Gastroesophageal sphincter (tissue), 4 donors: ENCODE results near the gene CDNF. TPM values are rescaled to one million over a fixed set of nuclear protein-coding genes. Genes with fewer than 3 reads are reported as not detected.

Experiments
- ATAC-seq: fragments of 150-250 bp; one replicate; pipeline ENCODE4 v1.9.1; 2016; ENCODE audit warnings: mild to moderate bottlenecking, moderate library complexity
- H3K27ac ChIP-seq, 4 donors: fragments of 200-600 bp; sonication (generic) in 3 of 4; 1 replicate in 3 of 4; 2 replicates in 1 of 4; pipeline ENCODE4 v1.5.1; 2016 to 2019
- H3K27me3 ChIP-seq: fragments of 200-600 bp; sonication (generic); one replicate; pipeline ENCODE4 v1.5.1; 2019
- H3K36me3 ChIP-seq, 2 donors: fragments of 200-600 bp; sonication (generic); one replicate each; pipeline ENCODE4 v1.5.1; 2019; ENCODE audit warnings: control low read depth in 1 of 2
- H3K4me1 ChIP-seq, 3 donors: fragments of 200-600 bp; sonication (generic); 1 replicate in 2 of 3; 2 replicates in 1 of 3; pipeline ENCODE4 v1.5.1; 2016 to 2019; ENCODE audit warnings: control low read depth in 2 of 3
- H3K4me3 ChIP-seq, 2 donors: fragments of 200-600 bp; sonication (generic); one replicate each; pipeline ENCODE4 v1.5.1; 2019; ENCODE audit warnings: mild to moderate bottlenecking in 1 of 2, moderate library complexity in 1 of 2
- H3K9me3 ChIP-seq, 3 donors: fragments of 200-600 bp; sonication (generic); one replicate each; pipeline ENCODE4 v1.5.1; 2017 to 2019; ENCODE audit warnings: control low read depth in 2 of 3
- EP300 ChIP-seq: sonication (generic); formaldehyde crosslinking; IDR thresholded peaks from one replicate; pipeline ENCODE4 v1.6.1; 2017; ENCODE audit warnings: antibody characterized with exemption, mild to moderate bottlenecking
- POLR2A ChIP-seq, 2 donors: fragments of 450-650 bp; IDR thresholded peaks; one replicate each; pipeline ENCODE4 v1.6.1; 2017; ENCODE audit warnings: antibody characterized with exemption in 2 of 2, mild to moderate bottlenecking in 2 of 2, moderate library complexity in 1 of 2
- POLR2AphosphoS5 ChIP-seq: sonication (generic); formaldehyde crosslinking; IDR thresholded peaks from one replicate; pipeline ENCODE4 v1.6.1; 2017; ENCODE audit warnings: antibody characterized with exemption
- WGBS, 2 donors: methylation state at CpG; one replicate each; pipeline ENCODE4 v1.1.5; 2018; ENCODE audit warnings: low coverage in 1 of 2; 5-methylcytosine and 5-hydroxymethylcytosine counted together
- total RNA-seq, 4 donors: library from RNA; depleted of rRNA; stranded (reverse); fragments of >200 nt; gene quantifications; one replicate each; pipeline ENCODE4 v1.1.0, GENCODE V29; 2016
- TF ChIP-seq, protein P1 (sequence below), 4 experiments: fragments of 200-600 bp in 2 of 4; fragments of 450-650 bp in 2 of 4; sonication (generic) in 1 of 4; IDR thresholded peaks; one replicate each; pipeline ENCODE4 v1.5.1; 2017 to 2019; ENCODE audit warnings: antibody characterized with exemption in 4 of 4, mild to moderate bottlenecking in 2 of 4, moderate library complexity in 2 of 4

CDNF gene
- total RNA-seq, 4 donors from 2014 or later, result 0.81 to 6.7 (median 2.3) TPM; not detected in 1

DNA sequence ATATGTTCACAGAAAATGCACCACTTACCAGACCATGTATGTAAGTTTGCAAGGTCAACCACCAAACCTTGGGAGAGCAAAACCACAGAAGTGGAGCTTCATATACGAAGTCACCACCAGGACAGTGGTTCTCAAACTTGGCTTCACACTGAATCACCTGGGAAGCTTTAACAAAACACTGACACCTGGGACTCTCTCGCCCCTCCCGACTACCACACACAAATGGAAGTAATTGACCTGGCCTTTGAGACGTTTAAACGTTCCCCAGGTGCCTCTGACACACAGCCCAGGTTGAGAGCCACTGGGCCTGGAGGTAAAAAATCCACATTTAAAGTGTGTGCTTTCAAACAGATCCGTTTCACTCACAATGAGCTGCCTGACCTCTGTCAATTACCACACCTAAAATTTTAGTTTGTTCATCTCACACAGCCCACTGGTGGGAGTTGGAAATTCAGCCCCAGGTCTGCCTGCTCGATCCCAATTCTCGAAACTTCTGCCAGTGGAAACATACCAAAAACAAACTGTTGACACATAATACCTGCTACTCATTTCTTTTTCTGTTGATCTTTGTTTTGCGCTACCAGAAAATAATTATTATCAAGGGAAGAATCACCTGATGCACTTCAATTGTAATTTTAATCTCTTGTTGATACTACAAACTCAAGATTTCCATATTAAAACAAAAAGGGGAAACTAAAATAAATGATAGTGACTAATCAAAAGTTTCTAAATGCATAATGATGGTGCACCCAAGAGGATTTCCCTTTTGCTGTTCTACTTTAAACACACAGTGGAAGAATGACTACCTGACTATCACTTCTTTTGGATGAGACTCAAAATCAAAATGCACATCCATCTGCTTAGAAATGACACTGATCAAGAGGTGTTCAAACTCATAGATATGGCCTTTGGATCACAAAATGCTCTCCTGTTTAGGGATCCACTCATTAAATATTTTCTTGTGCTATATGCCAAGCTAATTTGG lies 26.6 kb downstream of the CDNF start:
- TF ChIP-seq, protein P1, sequence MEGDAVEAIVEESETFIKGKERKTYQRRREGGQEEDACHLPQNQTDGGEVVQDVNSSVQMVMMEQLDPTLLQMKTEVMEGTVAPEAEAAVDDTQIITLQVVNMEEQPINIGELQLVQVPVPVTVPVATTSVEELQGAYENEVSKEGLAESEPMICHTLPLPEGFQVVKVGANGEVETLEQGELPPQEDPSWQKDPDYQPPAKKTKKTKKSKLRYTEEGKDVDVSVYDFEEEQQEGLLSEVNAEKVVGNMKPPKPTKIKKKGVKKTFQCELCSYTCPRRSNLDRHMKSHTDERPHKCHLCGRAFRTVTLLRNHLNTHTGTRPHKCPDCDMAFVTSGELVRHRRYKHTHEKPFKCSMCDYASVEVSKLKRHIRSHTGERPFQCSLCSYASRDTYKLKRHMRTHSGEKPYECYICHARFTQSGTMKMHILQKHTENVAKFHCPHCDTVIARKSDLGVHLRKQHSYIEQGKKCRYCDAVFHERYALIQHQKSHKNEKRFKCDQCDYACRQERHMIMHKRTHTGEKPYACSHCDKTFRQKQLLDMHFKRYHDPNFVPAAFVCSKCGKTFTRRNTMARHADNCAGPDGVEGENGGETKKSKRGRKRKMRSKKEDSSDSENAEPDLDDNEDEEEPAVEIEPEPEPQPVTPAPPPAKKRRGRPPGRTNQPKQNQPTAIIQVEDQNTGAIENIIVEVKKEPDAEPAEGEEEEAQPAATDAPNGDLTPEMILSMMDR (IDR thresholded peaks at IDR 0.05), result no peak
- no peak for TF ChIP-seq POLR2A (IDR thresholded peaks at IDR 0.05)
- TF ChIP-seq EP300, result no peak
- TF ChIP-seq POLR2AphosphoS5, result no peak
- H3K4me3 ChIP-seq, result no peak overlapping the region
- ATAC-seq, result no peak
- H3K27ac ChIP-seq, result no peak overlapping the region
- H3K9me3 ChIP-seq, result no peaks in the 10 kb centered on the region
- no peaks in the 10 kb centered on the region for H3K27me3 ChIP-seq
- 70 to 80% methylated on average over 4 to 9 of the region's 9 CpGs for WGBS, 2 donors
- no peaks in the 10 kb centered on the region for H3K4me1 ChIP-seq
- no peaks in the 10 kb centered on the region for H3K36me3 ChIP-seq

DNA sequence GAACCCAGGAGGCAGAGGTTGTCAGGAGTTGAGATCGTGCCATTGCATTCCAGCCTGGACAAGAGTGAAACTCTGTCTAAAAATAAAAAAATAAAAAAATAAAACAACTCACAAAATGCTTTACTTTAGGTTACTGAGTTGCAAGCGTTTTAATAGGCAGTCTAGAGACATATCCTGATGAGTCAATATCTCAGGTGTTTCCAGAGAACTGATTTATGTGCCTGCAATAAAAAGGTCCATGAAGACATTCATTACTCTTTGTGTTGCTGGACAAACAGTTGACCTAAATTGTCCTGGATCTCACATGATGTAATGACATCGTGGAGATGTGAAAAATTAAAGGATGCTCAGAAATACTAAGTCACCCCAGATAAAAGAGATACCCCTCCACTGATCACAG lies 31.5 kb downstream of the CDNF start:
- 63 to 66% methylated on average over 3 of the region's 3 CpGs for whole genome bisulfite sequencing, 2 donors
- no peak for ATAC-seq
- H3K27ac ChIP-seq, result no peak overlapping the region

DNA sequence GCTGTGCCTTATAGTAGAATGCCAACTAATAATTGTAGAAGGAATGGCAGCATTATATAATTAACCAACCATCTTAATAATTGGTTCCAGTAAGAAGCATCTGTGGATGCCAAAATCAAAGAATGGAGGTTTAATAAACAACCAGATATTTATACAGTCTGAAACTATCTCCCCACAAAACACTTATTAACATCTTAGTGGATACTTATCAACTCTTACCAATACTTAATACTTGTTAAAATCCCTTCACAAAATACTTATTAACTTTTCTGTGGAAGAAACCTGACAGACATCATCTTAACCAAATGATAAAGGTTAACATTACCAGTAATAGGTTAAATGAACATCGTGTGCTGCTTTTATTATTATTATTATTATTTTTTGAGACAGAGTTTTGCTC lies 34.0 kb downstream of the CDNF start:
- WGBS, 2 donors, result 33 to 80% methylated on average over 1 of the region's 1 CpG
- H3K27ac ChIP-seq, result no peak overlapping the region
- no peaks in the 10 kb centered on the region for H3K27me3 ChIP-seq
- no peaks in the 10 kb centered on the region for H3K4me1 ChIP-seq
- H3K4me3 ChIP-seq, result no peak overlapping the region
- no peaks in the 10 kb centered on the region for H3K36me3 ChIP-seq
- H3K9me3 ChIP-seq, result no peaks in the 10 kb centered on the region
- TF ChIP-seq POLR2AphosphoS5, result no peak
- no peak for TF ChIP-seq EP300
- TF ChIP-seq POLR2A (IDR thresholded peaks at IDR 0.05), result no peak
- TF ChIP-seq, protein P1 (IDR thresholded peaks at IDR 0.05), result no peak
- no peak for ATAC-seq

More for the DNA sequence above, 31.5 kb downstream of the CDNF start:
- Histone ChIP-seq H3K9me3 (no peaks in the 10 kb centered on the region), H3K27me3 (no peaks in the 10 kb centered on the region), H3K36me3 (no peaks in the 10 kb centered on the region), H3K4me1 (no peaks in the 10 kb centered on the region), H3K4me3 (no peak overlapping the region)
- TF ChIP-seq POLR2A (IDR thresholded peaks at IDR 0.05) (no peak), POLR2AphosphoS5 (no peak), EP300 (no peak)
- TF ChIP-seq, protein P1 (IDR thresholded peaks at IDR 0.05), result no peak

DNA sequence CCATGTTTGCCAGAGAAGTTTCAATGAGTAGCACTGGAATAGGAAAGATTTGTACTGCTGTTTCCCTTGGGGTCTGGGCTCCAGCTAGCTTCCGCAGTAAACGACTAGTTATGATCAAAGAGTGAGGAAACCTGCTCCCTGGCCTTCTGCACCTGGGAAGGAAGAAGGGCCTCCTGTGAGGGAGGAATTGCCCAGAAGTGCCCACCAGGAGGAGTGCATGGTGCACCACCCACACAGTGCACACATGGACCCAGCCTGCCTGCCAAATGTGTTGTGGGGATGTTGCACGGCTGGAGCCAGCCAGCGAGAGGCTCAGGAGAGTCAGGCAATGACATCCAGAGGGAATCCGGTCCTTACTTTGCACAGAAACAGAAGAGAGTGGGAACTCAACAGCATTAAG lies 36.1 kb downstream of the CDNF start:
- TF ChIP-seq EP300, result no peak
- TF ChIP-seq POLR2A (IDR thresholded peaks at IDR 0.05), result no peak
- TF ChIP-seq, protein P1 (IDR thresholded peaks at IDR 0.05), result no peak
- TF ChIP-seq POLR2AphosphoS5, result no peak
- Histone ChIP-seq H3K9me3 (no peaks in the 10 kb centered on the region), H3K27me3 (no peaks in the 10 kb centered on the region), H3K4me1 (no peaks in the 10 kb centered on the region), H3K27ac (no peak overlapping the region), H3K4me3 (no peak overlapping the region), H3K36me3 (no peaks in the 10 kb centered on the region)
- peak; percentile 39 for ATAC-seq
- WGBS, 2 donors, result 46 to 48% methylated on average over 3 of the region's 5 CpGs

DNA sequence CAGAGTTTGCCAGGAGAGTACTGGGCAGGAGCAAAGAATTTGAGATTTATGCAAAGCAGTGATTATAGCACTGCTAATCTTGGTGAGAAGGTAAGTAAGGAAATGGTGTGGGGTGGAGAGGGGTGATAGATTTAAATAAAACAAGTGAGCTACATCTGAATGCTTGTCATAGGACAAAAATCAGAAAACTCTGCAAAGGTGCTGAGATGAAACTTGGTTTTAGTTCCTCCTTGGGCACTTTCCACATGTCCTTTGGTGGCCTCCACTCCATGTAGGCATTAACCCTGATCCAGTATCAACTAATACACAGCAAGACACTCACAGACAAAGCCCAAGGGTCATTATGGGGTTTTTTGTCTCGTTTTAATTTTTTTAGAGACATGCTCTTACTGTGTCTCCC lies 37.4 kb downstream of the CDNF start:
- no peaks in the 10 kb centered on the region for H3K27me3 ChIP-seq

More for the DNA sequence above, 37.4 kb downstream of the CDNF start:
- WGBS, 2 donors, result 44 to 75% methylated on average over 1 of the region's 1 CpG
- Histone ChIP-seq H3K9me3 (no peaks in the 10 kb centered on the region), H3K27ac (no peak overlapping the region), H3K36me3 (no peaks in the 10 kb centered on the region), H3K4me1 (no peaks in the 10 kb centered on the region), H3K4me3 (no peak overlapping the region)
- no peak for TF ChIP-seq POLR2AphosphoS5
- no peak for TF ChIP-seq EP300
- TF ChIP-seq POLR2A (IDR thresholded peaks at IDR 0.05), result no peak
- TF ChIP-seq, protein P1 (IDR thresholded peaks at IDR 0.05), result no peak
- no peak for ATAC-seq
